Caki2 (cell line): ENCODE measurements around the gene FLOT2. TPM values are rescaled to one million over a fixed set of nuclear protein-coding genes. Genes with fewer than 3 reads are reported as not detected.
A peak's percentile ranks its signal among the peaks of the same experiment; 100 is the strongest.
"Not testable (repeated sequence)": the region's sequence is repeated elsewhere in the genome, so short reads cannot be mapped to it uniquely, and the experiment has no call there.

Source experiments
- DNase-seq: peaks from one replicate; pipeline ENCODE4 v3.0.0-alpha.2; 2015; ENCODE audit warnings: low read depth
- in situ Hi-C: cut with HindIII; loops from 2 replicates; pipeline ENCODE4 v1.10.0; 2016; ENCODE audit warnings: low sequenced_read_pairs, low pct_unique_long_range_greater_than_20kb, mixed read lengths
- total RNA-seq: library from RNA; depleted of rRNA; stranded (reverse); fragments of >200 nt; shearing (Covaris generic); gene quantifications from 2 replicates; pipeline ENCODE4 v1.2.3, GENCODE V29; 2014; ENCODE audit warnings: low replicate concordance; rRNA removed

FLOT2 gene, protein sequence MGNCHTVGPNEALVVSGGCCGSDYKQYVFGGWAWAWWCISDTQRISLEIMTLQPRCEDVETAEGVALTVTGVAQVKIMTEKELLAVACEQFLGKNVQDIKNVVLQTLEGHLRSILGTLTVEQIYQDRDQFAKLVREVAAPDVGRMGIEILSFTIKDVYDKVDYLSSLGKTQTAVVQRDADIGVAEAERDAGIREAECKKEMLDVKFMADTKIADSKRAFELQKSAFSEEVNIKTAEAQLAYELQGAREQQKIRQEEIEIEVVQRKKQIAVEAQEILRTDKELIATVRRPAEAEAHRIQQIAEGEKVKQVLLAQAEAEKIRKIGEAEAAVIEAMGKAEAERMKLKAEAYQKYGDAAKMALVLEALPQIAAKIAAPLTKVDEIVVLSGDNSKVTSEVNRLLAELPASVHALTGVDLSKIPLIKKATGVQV
- 121 and 133 TPM in 2 replicates for total RNA-seq

DNA sequence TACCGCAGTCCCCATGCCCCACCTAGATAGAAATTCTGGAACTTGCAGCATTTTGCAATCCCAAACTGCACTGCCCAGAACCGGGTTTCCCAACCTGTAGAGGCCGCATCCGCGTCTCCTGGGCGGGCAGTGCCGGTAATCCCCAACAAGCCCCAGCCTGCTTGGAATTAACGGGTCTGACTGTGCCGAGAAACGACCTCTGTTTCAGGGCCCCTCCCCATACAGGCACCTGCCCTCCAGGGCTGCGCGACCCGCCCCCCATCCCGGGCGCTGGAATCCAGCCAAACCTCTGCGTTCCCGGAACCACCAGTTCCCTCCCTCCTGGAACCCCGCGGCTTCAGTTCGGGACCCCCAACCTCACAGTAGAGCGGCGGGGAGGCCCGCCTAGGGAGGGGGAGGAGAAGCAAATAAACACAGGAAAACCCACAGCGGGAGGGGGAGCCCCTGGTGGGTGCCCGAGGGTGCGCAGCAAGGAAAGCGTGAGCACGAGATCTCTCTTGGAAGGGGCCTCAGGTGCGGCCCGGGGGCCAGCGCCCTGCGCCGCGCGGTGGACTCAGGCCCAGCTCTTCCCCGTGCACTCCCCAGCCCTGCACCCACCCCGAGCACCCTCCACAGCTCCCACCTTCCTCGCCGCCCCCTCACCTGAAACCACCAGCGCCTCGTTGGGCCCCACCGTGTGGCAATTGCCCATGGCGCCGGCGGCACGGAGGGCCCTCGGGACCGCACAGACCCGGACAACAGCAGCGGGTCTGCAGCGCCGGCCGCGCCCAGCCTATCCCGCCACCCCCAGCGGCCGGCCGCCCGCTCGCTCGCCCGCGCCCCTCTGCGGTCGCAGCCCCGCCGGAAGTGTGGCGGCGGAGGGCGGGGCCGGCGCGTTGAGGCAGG, at the start of gene FLOT2:
Gene FLOT2, minus strand, starts transcription at position 850 of the 885 bp plus-strand sequence. Its CDS starts 159 bp downstream, at position 691.
- in situ Hi-C loops = no loop called here
- peak; percentile 60 for DNase-seq

DNA sequence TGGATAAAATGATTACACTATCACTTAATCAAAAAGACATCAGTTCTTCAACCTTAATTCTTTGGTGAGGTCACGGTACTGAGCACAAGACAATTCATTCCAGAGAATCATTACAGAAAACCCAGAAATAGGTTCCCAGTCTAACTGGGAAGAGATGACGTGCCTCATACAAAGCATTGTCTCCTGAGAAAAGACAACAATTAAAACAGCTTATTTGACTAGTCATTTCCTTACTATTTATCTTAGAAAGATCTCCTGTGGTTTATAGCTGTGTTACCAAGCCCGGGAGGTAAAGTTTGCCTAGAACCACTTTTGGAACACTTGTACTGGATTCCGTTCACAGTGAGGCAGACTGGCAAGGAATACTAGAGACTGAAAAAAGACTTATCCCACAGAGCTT, 48.7 kb upstream of the FLOT2 start:
- in situ Hi-C loops = no loop called here
- DNase-seq = peak; percentile 16

DNA sequence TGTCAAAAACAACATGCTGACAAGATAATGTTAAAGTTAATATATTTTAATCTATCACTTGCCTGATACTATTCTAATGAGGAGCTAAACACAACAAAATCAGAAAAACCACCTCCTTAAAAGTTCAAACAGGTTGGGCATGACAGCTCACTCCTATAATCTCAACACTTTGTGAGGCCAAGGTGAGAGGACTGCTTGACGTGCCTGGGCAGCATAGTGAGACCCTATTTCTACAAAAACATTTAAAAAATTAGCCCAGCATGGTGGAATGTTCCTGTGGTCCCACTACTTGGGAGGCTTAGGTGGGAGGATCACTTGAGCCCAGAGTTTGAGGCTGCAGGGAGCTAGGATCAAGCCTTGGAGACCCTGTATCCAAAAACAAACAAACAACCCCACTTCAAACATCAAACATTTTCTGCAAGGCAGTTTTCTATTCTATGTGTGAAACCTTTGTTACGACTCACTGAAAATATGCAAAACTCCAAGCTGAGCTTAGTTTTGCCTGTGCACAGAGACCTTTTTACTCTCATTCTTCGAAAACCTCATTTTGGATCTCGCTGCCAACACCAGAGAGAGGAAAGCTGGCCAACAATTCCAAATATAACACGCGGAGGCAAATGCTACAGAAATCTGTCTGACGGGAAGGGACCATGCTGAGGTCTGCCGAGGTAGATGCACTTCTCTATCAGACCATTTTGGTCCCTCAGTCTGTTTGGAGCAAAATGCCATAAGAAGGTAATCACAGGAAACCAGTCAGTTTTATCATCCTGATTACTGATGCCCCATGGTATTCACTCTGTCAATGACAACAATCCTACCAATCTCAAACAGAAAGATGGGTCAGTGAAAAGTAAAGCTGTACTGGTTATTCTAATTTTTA, 47.6 kb upstream of the FLOT2 start:
- in situ Hi-C loops = no loop called here
- no peak for DNase-seq

DNA sequence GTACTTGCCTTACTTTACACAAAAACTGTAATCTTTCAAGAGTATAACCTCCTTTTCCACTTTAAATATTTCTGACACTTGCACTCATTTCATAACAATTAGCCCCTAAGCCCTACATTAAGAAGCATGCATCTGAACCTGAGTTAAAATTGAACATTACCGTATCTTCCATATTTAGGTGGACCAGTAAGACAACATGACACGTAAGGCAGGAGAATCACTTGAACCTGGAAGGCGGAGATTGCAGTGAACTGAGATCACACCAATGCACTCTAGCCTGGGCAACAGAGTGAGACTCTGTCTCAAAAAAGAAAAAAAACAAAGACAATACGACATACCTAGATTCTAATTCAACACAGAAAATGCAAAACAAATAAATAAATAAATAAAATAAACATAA, 46.8 kb upstream of the FLOT2 start:
- no peak for DNase-seq
- in situ Hi-C loops = no loop called here

DNA sequence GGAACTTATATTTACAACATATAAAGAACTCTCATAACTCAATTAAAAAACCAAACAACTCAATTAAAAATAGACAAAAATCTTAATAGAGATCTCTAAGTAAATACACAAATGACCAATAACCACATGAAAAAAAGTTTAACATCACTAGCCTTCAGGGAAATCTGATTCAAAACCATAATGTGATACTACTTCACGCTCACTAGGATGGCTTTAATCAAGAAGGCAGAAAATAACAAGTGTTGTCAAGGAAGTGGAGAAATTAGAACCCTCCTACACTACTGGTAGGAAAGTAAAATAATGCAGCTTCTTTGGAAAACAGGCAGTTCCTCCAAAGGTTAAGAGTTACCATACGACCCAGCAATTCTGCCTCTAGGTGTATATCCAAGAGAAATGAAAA, 45.4 kb upstream of the FLOT2 start:
- in situ Hi-C loops = no loop called here
- no peak for DNase-seq

DNA sequence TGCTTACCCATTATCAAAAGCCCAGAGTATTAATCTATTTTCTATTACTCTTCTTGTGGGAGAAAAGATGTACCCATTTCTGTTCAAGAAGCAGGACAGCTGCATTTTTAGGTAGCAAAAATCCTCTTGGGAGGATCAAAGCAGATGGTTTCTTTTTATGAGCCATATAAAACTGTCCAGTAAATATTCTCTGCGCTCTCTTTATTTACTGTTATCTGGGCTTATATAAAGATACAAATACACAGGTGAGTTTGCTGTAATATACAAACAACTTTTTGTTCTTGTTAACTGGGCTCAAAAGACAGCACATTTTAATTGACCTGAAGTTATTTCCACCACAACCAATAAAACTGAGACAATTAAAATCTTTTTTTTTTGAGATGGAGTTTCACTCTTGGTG, 43.7 kb upstream of the FLOT2 start:
- no peak for DNase-seq
- in situ Hi-C loops = no loop called here

DNA sequence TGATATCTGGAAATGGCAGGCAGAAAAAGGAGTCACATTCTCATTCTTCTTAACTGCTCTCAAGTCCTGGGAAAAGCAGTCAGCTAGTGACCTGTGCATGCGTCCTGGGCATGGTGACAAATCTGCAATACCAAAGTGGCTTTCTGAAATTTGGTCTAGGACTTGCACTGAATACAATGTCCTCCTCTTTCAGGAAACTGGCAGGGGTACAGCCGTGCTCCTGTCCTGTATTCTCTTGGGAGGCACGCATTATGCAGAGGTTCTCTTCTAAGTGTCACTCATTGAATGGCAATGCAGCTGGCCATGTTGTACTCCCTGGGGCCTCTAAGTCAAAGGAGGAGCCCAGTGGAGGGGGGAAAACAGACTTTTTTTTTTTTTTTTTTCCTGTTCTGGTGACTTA, 43.1 kb upstream of the FLOT2 start:
- in situ Hi-C loops = no loop called here
- no peak for DNase-seq

DNA sequence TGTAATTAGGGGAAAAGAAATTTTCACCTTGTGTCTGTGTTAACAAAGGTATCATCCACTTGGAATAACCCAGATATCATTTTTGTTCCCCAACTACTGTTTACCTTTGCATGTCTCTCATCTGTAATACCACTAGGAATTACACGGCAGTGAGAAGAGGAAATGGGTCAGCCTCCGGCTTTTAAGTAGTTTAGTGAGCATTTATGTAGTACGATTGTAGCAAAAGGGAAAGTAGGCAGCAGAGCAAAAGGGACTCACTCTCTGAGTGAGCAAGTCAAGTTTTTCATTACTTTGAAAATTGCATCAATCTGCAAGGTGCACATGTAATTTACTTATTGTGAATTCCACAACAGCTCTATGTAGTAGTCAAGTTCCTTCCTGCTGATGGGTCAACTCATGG, 42.6 kb upstream of the FLOT2 start:
- DNase-seq = no peak
- in situ Hi-C loops = no loop called here

DNA sequence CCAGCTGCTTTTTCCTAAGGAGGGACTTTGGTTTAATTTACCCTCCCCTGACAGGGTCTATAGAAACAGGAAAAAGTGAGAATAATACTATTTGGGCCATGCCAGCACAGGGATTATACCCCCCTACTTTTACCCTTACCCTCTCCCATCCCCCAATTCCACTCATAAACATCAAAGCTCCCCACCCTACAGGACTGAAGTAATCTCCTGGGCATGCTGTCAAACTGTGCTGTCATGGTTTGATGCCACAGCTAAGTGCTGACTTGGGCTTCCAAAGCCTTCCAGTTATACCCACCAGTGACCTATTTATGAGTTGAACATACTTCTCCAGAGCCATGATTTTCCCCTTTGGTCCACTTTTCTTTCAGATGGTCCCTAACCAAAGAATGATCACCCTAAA, 41.0 kb upstream of the FLOT2 start:
- in situ Hi-C loops = no loop called here
- no peak for DNase-seq

DNA sequence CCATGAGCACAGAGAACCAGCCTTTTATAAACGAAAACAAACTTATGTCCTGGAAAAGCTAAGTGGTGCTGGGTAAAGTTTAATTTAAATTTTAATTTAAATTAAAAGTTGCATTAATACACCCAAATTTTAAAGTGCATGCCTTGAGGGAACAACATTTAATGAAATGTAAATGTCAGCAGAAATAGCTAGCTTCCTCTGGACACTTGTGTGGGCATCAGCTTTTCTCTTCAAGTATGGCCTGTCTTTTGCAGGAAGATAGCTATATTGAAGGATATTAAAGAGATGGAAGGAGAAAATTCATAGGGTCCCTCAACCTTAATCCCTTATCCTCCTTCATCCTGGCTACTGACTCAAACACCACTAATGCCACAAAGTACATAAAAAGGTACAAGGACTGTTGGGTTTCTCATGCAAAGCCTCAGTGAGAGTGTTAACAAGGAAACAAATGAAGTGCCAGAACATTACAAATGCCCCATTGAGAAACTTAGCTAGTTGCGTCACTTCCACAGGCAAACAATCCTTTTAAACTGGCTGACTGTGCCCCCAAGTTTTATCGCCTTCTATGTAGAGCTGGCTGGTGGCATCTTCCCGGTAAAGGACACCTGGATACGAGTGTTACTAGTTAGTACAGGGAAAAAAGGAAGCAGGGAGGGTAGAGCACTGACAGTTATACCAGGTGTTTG, 39.7 kb upstream of the FLOT2 start:
- in situ Hi-C loops = no loop called here
- no peak for DNase-seq

DNA sequence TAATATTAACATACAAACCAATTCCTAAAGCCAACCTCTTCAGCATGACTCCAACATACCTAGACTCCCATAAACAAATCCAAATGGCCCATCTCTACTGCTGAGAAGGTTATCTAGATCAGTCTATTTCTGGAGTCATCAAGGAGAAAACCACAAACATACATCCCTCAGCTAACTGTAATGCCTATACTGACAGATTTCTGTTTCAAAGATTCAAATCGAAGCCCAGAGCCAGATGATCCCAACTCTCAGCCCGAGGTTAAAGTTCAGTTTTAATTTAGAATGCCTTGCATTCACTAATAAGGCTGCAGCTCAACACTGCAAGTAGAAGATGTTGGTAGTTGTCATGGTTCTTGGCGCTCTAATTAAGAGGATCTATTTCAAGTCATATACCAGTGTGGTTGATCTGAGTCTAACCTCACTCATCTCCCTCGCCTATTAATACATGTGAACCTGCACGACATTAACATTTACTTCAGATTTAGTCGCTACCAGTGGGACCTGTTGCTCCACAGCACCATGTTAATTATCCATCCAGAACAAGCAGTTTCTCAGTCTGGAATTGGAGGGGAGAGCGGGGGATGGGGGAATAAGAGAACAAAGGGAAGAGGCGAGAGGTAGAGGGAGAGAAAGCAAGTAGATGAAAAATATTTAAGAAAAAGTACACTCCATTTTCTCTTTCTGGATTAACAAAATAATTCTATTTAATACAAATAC, 38.4 kb upstream of the FLOT2 start:
- no peak for DNase-seq
- in situ Hi-C loops = no loop called here

DNA sequence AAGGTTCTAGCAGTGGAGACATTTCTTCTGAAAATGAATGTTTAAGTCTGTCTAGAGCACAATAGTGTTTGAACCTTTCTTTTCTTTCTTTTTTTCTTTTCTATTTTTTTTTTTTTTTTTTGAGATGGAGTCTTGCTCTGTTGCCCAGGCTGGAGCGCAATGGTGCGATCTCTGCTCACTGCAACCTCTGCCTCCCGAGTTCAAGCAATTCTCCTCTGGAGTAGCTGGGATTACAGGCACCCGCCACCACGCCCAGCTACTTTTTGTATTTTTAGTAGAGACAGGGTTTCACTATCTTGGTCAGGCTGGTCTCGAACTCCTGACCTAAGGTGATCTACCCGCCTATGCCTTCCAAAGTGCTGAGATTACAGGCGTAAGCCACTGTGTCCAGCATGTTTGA, 37.0 kb upstream of the FLOT2 start:
- DNase-seq, in situ Hi-C loops: not testable (repeated sequence)

DNA sequence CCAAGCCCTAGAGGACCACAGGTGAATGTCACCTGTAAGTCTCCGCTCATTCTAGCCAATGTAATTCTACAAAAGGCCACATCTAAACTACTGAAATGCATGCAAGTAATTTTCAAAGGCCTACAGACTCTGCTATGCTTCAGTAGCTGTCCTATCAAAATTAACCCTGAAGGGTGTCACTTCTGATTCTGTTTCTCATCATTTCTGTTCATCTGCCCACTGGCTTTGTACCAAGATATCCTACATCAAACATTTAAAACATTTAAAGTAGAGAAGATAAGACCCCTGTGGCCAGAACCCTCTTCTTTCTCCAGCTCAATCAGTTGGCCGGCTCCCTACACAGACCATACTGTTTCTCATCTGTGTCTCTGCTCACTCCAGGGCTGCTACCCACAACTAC, 32.3 kb upstream of the FLOT2 start:
- in situ Hi-C loops = no loop called here
- no peak for DNase-seq

DNA sequence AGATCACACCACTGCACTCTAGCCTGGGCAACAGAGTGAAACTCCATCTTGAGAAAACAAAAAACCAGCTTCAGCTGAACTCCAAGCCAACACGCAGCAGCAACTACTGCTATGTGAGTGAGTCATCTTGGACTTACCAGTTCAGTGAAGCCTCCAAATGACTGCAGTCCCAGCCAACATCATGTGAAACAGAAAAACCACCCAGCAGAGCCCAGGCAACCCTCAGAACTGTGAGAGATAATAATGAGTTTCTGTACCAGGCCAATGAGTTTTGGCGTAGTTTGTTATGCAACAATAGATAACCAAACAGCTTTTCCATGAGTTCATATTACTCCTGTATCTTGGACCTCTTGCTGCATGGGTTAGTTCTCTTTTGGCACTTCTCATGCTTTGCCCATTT, 30.5 kb upstream of the FLOT2 start:
- in situ Hi-C loops = no loop called here
- DNase-seq = peak; percentile 43

DNA sequence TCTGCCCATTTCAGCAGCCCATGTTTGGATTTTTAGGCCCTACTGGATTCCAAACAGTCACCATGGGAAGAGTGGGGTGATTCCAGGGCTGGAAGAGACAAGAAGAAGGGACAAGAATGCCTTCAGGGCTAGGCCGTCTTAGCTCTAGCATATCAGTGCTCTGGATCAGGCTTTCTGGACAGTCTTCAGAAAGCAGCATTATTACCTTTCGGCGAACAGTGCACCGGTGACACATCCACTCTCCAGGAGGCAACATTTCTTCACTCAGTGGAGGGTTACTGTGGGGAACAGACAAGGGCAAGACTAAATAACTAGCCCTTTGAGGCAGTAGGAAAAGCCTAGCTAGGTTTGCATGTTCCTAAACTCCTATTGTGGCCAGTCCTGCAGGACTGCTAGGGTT, 29.3 kb upstream of the FLOT2 start:
- in situ Hi-C loops = no loop called here
- no peak for DNase-seq

DNA sequence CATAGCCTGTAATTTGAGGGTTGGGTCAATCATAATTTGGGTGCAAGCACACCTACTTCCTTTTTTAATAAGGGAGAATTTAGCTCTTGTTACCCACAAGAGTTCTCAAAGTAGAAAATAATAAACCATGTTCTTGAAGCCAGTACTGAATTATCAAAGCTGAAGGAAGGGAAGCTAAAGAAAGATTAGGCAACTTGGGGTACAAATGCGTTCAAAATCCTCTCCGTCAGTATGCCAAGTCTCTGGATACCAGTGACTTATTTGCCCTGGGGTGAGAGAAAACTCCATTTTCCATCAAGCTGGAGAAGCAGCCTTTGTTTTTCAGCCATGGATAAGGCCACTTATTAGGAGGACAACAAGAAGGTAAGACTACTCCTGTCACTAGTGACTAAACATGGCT, 28.8 kb upstream of the FLOT2 start:
- in situ Hi-C loops = no loop called here
- no peak for DNase-seq

DNA sequence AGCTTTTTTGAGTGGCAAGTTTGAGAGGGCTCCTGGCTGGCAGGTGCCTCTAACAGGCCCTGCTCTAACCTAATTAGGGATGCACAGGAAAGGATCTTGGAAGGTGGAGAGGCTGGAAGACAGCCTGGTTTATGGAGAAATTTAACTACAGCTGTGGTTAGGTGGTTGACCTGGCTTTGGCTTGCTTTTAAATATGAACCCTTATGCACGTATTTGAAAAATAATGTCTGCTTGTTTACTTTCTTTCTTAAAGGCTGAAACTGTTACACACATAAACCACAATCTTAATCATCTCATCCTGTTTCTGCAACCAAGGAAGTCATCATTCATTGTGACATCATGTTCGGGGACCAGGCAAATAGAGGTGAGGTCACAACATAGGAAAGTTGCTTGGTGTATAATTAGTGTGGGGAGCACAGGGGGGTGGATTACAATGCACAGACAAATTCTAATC, 28.4 kb upstream of the FLOT2 start:
- DNase-seq = peak; percentile 25

More for the DNA sequence above, 28.4 kb upstream of the FLOT2 start:
- in situ Hi-C loops = no loop called here
